Skeletal muscle satellite cell (primary cell): ENCODE results near the gene CCDC88A.

Experiments used
- H3K27me3 ChIP-seq: 2 replicates; pipeline ENCODE4 v1.7.0; 2013; ENCODE audit warnings: low read length; ENCODE audit not compliant: control insufficient read depth, insufficient read depth
- H3K36me3 ChIP-seq: 2 replicates; pipeline ENCODE4 v1.7.0; 2013; ENCODE audit warnings: mild to moderate bottlenecking, control low read depth, low read length; ENCODE audit not compliant: insufficient read depth
- H3K4me1 ChIP-seq: 2 replicates; pipeline ENCODE4 v1.7.0; 2013; ENCODE audit warnings: low read length; ENCODE audit not compliant: control insufficient read depth, insufficient read depth
- H3K4me2 ChIP-seq: 2 replicates; pipeline ENCODE4 v1.7.0; 2013; ENCODE audit warnings: mild to moderate bottlenecking, low read length
- H3K4me3 ChIP-seq: 2 replicates; pipeline ENCODE4 v1.7.0; 2013; ENCODE audit warnings: low read length
- H3K9ac ChIP-seq: 2 replicates; pipeline ENCODE4 v1.7.0; 2013; ENCODE audit warnings: mild to moderate bottlenecking, low read depth, low read length, moderate library complexity
- H3K9me3 ChIP-seq: replicated peaks from 2 replicates; pipeline ENCODE4 v1.7.0; 2013; ENCODE audit warnings: mild to moderate bottlenecking, control low read depth, low read length

CCDC88A gene

GRCh38 chr2:55439101-55439397 lies 19.4 kb upstream of the CCDC88A start:
- Histone ChIP-seq H3K27me3 (peaks cover 1% of the 10 kb centered on the region), H3K9me3 (no peaks in the 10 kb centered on the region), H3K4me3 (no peak overlapping the region), H3K4me2 (no peak overlapping the region), H3K4me1 (no peaks in the 10 kb centered on the region), H3K9ac (no peak overlapping the region), H3K36me3 (no peaks in the 10 kb centered on the region)

GRCh38 chr2:55438391-55439100 lies 18.9 kb upstream of the CCDC88A start:
- Histone ChIP-seq H3K36me3 (no peaks in the 10 kb centered on the region), H3K4me1 (no peaks in the 10 kb centered on the region), H3K9ac (no peak overlapping the region), H3K9me3 (no peaks in the 10 kb centered on the region), H3K4me2 (no peak overlapping the region), H3K4me3 (no peak overlapping the region), H3K27me3 (peaks cover 3% of the 10 kb centered on the region)

GRCh38 chr2:55437515-55438390 lies 18.1 kb upstream of the CCDC88A start:
- H3K4me2 ChIP-seq, result no peak overlapping the region
- H3K9ac ChIP-seq, result no peak overlapping the region
- H3K4me3 ChIP-seq, result no peak overlapping the region
- H3K27me3 ChIP-seq, result peaks cover 3% of the 10 kb centered on the region
- no peaks in the 10 kb centered on the region for H3K36me3 ChIP-seq
- H3K4me1 ChIP-seq, result no peaks in the 10 kb centered on the region
- no peaks in the 10 kb centered on the region for H3K9me3 ChIP-seq

- H3K4me2 ChIP-seq, result no peak overlapping the region
- no peak overlapping the region for H3K4me3 ChIP-seq
- H3K36me3 ChIP-seq, result no peaks in the 10 kb centered on the region
- no peak overlapping the region for H3K9ac ChIP-seq
- H3K9me3 ChIP-seq, result no peaks in the 10 kb centered on the region
- H3K4me1 ChIP-seq, result no peaks in the 10 kb centered on the region
- H3K27me3 ChIP-seq, result peaks cover 3% of the 10 kb centered on the region
Measured at GRCh38 chr2:55431982-55432627, 12.4 kb upstream of the CCDC88A start.

GRCh38 chr2:55430211-55430975 lies 10.7 kb upstream of the CCDC88A start:
- Histone ChIP-seq H3K4me1 (peaks cover 7% of the 10 kb centered on the region), H3K9ac (no peak overlapping the region), H3K9me3 (no peaks in the 10 kb centered on the region), H3K4me3 (no peak overlapping the region), H3K36me3 (no peaks in the 10 kb centered on the region), H3K4me2 (no peak overlapping the region), H3K27me3 (peaks cover 3% of the 10 kb centered on the region)

GRCh38 chr2:55428258-55428657 lies 8.6 kb upstream of the CCDC88A start:
- no peaks in the 10 kb centered on the region for H3K27me3 ChIP-seq
- H3K36me3 ChIP-seq, result no peaks in the 10 kb centered on the region
- H3K4me3 ChIP-seq, result no peak overlapping the region
- no peaks in the 10 kb centered on the region for H3K9me3 ChIP-seq
- H3K4me2 ChIP-seq, result no peak overlapping the region
- no peak overlapping the region for H3K9ac ChIP-seq
- H3K4me1 ChIP-seq, result peaks cover 19% of the 10 kb centered on the region

- Histone ChIP-seq H3K36me3 (no peaks in the 10 kb centered on the region), H3K4me1 (peaks cover 19% of the 10 kb centered on the region)
Measured at GRCh38 chr2:55425431-55425831, 5.8 kb upstream of the CCDC88A start.

GRCh38 chr2:55422876-55423665 lies 3.4 kb upstream of the CCDC88A start:
- H3K9ac ChIP-seq, result no peak overlapping the region
- no peaks in the 10 kb centered on the region for H3K36me3 ChIP-seq
- no peaks in the 10 kb centered on the region for H3K27me3 ChIP-seq
- peaks cover 19% of the 10 kb centered on the region for H3K4me1 ChIP-seq
- no peak overlapping the region for H3K4me3 ChIP-seq
- no peak overlapping the region for H3K4me2 ChIP-seq
- no peaks in the 10 kb centered on the region for H3K9me3 ChIP-seq

More at GRCh38 chr2:55425431-55425831, 5.8 kb upstream of the CCDC88A start:
- Histone ChIP-seq H3K9me3 (no peaks in the 10 kb centered on the region), H3K9ac (no peak overlapping the region), H3K4me2 (peak overlapping the region; percentile 66), H3K27me3 (no peaks in the 10 kb centered on the region), H3K4me3 (peak overlapping the region; percentile 41)

GRCh38 chr2:55421326-55421725 lies 1.7 kb upstream of the CCDC88A start:
- H3K4me2 ChIP-seq, result no peak overlapping the region
- H3K9me3 ChIP-seq, result no peaks in the 10 kb centered on the region
- H3K36me3 ChIP-seq, result no peaks in the 10 kb centered on the region
- no peaks in the 10 kb centered on the region for H3K27me3 ChIP-seq
- H3K9ac ChIP-seq, result peak overlapping the region; percentile 58
- H3K4me1 ChIP-seq, result peaks cover 19% of the 10 kb centered on the region
- H3K4me3 ChIP-seq, result no peak overlapping the region

GRCh38 chr2:55420871-55421270 lies 1.2 kb upstream of the CCDC88A start:
- Histone ChIP-seq H3K36me3 (no peaks in the 10 kb centered on the region), H3K27me3 (no peaks in the 10 kb centered on the region), H3K9me3 (no peaks in the 10 kb centered on the region), H3K4me3 (peak overlapping the region; percentile 93), H3K4me2 (peak overlapping the region; percentile 93), H3K4me1 (peaks cover 20% of the 10 kb centered on the region), H3K9ac (peak overlapping the region; percentile 58)
